HEK293T (cell line): ENCODE measurements around the gene STX3.

Source experiments
- CTCF ChIA-PET: fragments of 350-600 bp; formaldehyde crosslinking; extraction: SDS; loops from one replicate; lab custom pipeline; 2021; ENCODE audit warnings: antibody characterized with exemption, inconsistent platforms; lab: Yijun Ruan, JAX
- POLR2A ChIA-PET: fragments of 350-600 bp; formaldehyde crosslinking; extraction: SDS; loops from one replicate; lab custom pipeline; 2020; ENCODE audit warnings: antibody characterized with exemption, inconsistent platforms; lab: Yijun Ruan, JAX
- DNase-seq: peaks from one replicate; pipeline ENCODE4 v3.0.0; 2012; ENCODE audit warnings: mixed read lengths; ENCODE audit errors: extremely low spot score
- ARNT ChIP-seq: fragments of 450-650 bp; IDR thresholded peaks from 2 replicates; pipeline ENCODE4 v1.6.1; 2017; ENCODE audit warnings: mild to moderate bottlenecking
- BHLHE40 ChIP-seq: fragments of 450-650 bp; IDR thresholded peaks from 2 replicates; pipeline ENCODE4 v1.6.1; 2016; ENCODE audit warnings: mild to moderate bottlenecking, moderate library complexity, borderline replicate concordance
- CTBP1 ChIP-seq: fragments of 450-650 bp; IDR thresholded peaks from 2 replicates; pipeline ENCODE4 v1.6.1; 2016; ENCODE audit warnings: borderline replicate concordance
- ELF4 ChIP-seq: fragments of 450-650 bp; IDR thresholded peaks from 2 replicates; pipeline ENCODE4 v1.6.1; 2017; ENCODE audit warnings: antibody characterized with exemption
- FOXA1 ChIP-seq: fragments of 450-650 bp; IDR thresholded peaks from 2 replicates; pipeline ENCODE4 v1.6.1; 2016; ENCODE audit warnings: mild to moderate bottlenecking
- FOXK2 ChIP-seq: fragments of 450-650 bp; IDR thresholded peaks from 2 replicates; pipeline ENCODE4 v1.6.1; 2016; ENCODE audit warnings: mild to moderate bottlenecking
- FOXM1 ChIP-seq: fragments of 450-650 bp; IDR thresholded peaks from 2 replicates; pipeline ENCODE4 v1.6.1; 2017; ENCODE audit warnings: mild to moderate bottlenecking, borderline replicate concordance
- HDGF ChIP-seq: fragments of 450-650 bp; IDR thresholded peaks from 2 replicates; pipeline ENCODE4 v1.6.1; 2017; ENCODE audit warnings: antibody characterized with exemption, borderline replicate concordance
- L3MBTL2 ChIP-seq: fragments of 450-650 bp; conservative IDR thresholded peaks from 2 replicates; pipeline ENCODE4 v1.6.1; 2016; ENCODE audit warnings: mild to moderate bottlenecking
- LEF1 ChIP-seq: fragments of 450-650 bp; IDR thresholded peaks from 2 replicates; pipeline ENCODE4 v1.6.1; 2017; ENCODE audit warnings: mild to moderate bottlenecking, borderline replicate concordance
- NFRKB ChIP-seq: fragments of 450-650 bp; IDR thresholded peaks from 2 replicates; pipeline ENCODE4 v1.6.1; 2016; ENCODE audit warnings: mild to moderate bottlenecking, moderate library complexity
- SP1 ChIP-seq: fragments of 450-650 bp; IDR thresholded peaks from 2 replicates; pipeline ENCODE4 v1.6.1; 2017
- SUZ12 ChIP-seq: fragments of 450-650 bp; IDR thresholded peaks from 2 replicates; pipeline ENCODE4 v1.6.1; 2016; ENCODE audit warnings: mild to moderate bottlenecking
- TARDBP ChIP-seq: fragments of 450-650 bp; IDR thresholded peaks from 2 replicates; pipeline ENCODE4 v1.6.1; 2016
- ZNF384 ChIP-seq: fragments of 450-650 bp; IDR thresholded peaks from 2 replicates; pipeline ENCODE4 v1.6.1; 2016
- TF ChIP-seq, protein P1 (sequence below): fragments of 450-650 bp; IDR thresholded peaks from 2 replicates; pipeline ENCODE4 v1.6.1; 2016

STX3 gene

DNA sequence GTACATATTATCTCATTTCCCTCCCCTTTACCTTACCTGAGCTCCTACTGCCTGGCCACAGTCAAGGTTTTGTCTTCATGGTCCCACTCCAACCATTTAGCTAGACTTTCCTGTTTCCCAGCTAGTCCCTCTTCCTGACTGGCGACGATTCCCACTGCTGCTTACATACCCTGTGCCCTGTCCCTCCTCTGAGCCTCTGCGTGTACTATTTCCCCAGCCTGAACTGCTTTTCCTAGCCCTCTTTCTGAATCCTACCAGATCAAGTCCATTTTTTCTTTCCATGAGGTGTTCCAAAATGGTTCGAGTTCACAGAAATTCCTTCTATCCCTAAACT is 32.0 kb downstream of the STX3 start:
- no peak for DNase-seq
- ChIA-PET CTCF (interaction anchor here (0.7 kb wide), 1 partner anchor 22 kb away, joined by 4 read pairs; no protein-coding TSS in a partner anchor), POLR2A (interaction anchor here (2.0 kb wide), 1 partner anchor 32 kb away, joined by 11 read pairs; the partner anchor contains the start of gene STX3)
- TF ChIP-seq ARNT (no peak), ZNF384 (no peak), LEF1 (no peak), SP1 (no peak), HDGF (no peak), L3MBTL2 (no peak), BHLHE40 (no peak), FOXK2 (no peak), FOXM1 (no peak), CTBP1 (no peak), TARDBP (no peak), SUZ12 (no peak)
- TF ChIP-seq, protein P1, sequence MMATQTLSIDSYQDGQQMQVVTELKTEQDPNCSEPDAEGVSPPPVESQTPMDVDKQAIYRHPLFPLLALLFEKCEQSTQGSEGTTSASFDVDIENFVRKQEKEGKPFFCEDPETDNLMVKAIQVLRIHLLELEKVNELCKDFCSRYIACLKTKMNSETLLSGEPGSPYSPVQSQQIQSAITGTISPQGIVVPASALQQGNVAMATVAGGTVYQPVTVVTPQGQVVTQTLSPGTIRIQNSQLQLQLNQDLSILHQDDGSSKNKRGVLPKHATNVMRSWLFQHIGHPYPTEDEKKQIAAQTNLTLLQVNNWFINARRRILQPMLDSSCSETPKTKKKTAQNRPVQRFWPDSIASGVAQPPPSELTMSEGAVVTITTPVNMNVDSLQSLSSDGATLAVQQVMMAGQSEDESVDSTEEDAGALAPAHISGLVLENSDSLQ, result no peak

DNA sequence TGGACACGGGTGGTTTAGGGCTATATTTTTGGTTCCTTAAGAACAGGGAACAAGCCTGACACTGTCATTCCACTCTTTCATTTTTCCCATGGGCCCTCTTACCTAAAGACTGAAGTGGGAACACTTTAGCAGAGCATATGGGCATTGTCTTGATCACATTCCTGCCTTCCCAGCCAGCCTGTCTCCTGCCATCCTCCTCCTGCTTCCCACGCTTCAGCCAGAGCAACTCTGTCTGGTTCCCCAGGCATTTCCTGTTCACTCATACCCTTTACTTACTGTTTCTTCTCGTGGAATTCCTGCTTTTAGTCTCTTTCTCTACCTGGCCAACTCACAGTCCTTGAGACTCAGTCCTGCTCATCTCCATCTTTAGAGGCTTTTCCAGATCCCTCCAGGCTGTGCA is 32.6 kb downstream of the STX3 start:
- CTCF ChIA-PET, result no interaction called here
- no peak for DNase-seq
- POLR2A ChIA-PET, result interaction anchor here (2.0 kb wide), 1 partner anchor 32 kb away, joined by 11 read pairs; the partner anchor contains the start of gene STX3
- TF ChIP-seq L3MBTL2, result no peak
- no peak for TF ChIP-seq LEF1
- TF ChIP-seq ZNF384, result no peak
- TF ChIP-seq, protein P1, result no peak
- TF ChIP-seq FOXK2, result no peak
- TF ChIP-seq TARDBP, result no peak
- TF ChIP-seq ARNT, result no peak
- no peak for TF ChIP-seq ELF4
- no peak for TF ChIP-seq NFRKB
- no peak for TF ChIP-seq CTBP1
- no peak for TF ChIP-seq FOXM1
- no peak for TF ChIP-seq BHLHE40
- no peak for TF ChIP-seq FOXA1

DNA sequence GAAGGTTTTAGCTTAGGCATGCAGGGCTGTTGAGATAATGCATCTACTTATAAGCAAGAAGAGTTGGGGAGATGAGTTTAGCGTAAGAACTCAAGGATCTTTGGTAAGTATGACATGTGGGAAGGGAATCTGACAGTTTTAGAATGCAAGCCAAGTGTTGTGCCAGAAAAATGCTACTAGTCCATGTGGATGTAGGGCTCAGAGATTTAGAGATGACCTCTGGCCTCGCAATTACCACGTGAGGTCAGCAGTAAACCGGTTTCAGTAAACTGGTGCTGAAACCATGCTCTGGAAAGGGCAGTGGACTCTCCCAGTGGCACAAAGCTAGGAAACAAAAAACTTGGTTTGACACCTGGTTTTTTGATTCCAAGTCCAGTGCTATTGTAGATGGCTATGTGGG is 36.5 kb downstream of the STX3 start:
- POLR2A ChIA-PET, result no interaction called here
- CTCF ChIA-PET, result no interaction called here
- TF ChIP-seq ZNF384 (no peak), ELF4 (no peak), FOXK2 (no peak), ARNT (no peak), SP1 (no peak), SUZ12 (no peak), HDGF (no peak), NFRKB (no peak), FOXM1 (no peak), FOXA1 (no peak), TARDBP (no peak), L3MBTL2 (no peak), CTBP1 (no peak), LEF1 (no peak)
- TF ChIP-seq, protein P1, result no peak
- DNase-seq, result no peak

DNA sequence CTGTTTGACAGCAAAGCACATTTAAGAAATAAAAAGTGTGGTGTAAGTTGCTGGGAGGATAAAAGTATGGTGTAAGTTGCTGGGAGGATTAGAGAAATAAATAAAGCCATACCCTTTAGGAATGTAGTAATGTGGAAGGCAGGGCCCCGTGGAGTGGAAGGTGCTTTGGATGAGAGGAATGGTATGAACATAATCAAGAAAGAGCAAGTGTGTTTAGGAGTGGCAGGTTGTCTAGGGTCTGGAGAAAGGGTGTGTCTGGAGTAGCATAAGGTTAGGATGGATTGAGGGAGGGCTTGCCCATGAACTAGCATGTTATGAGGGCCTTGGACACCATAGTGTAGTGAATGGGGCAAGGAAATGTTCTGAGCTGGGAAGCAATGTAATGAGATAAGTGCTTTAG is 37.3 kb downstream of the STX3 start:
- POLR2A ChIA-PET, result no interaction called here
- DNase-seq, result no peak
- TF ChIP-seq ELF4 (no peak), SUZ12 (no peak), L3MBTL2 (no peak), TARDBP (no peak), ZNF384 (no peak)
- TF ChIP-seq, protein P1, result no peak
- CTCF ChIA-PET, result interaction anchor here (1.1 kb wide), 1 partner anchor 9 kb away, joined by 3 read pairs; no protein-coding TSS in a partner anchor

DNA sequence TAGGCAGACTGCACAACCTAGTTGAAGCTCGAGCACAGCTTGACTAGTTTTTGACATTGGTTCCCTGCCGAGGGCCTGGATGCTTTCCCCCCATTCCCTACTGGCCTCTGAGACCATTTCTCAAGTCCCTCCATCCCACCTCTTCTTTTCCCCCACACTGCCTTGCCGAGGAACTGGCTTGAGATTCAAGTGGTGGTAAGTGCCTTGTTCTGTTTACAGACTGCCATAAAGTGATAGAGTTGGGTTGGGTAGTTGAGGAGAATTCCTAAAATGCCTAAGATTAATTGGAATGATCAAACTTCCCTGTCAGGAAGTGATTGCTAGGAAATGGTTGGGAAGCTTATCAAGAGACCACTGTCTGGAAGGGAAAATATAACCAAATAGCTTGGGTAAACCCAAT is 39.2 kb downstream of the STX3 start:
- ChIA-PET CTCF (no interaction called here), POLR2A (no interaction called here)
- TF ChIP-seq L3MBTL2, result no peak
- TF ChIP-seq CTBP1, result no peak
- no peak for TF ChIP-seq HDGF
- no peak for TF ChIP-seq FOXA1
- no peak for TF ChIP-seq ELF4
- TF ChIP-seq LEF1, result no peak
- TF ChIP-seq, protein P1, result no peak
- TF ChIP-seq NFRKB, result no peak
- no peak for TF ChIP-seq ARNT
- TF ChIP-seq ZNF384, result no peak
- TF ChIP-seq TARDBP, result no peak
- no peak for TF ChIP-seq BHLHE40
- no peak for TF ChIP-seq SP1
- no peak for TF ChIP-seq SUZ12
- no peak for TF ChIP-seq FOXK2
- TF ChIP-seq FOXM1, result no peak
- DNase-seq, result no peak
